ENCODE data around the gene FFAR3. TPM values are rescaled to one million over a fixed set of nuclear protein-coding genes. Genes with fewer than 3 reads are reported as not detected.

The FFAR3 gene
- polyA plus RNA-seq, 1 donor (not counting 4 experiments of a cell fraction or from before 2014, with no cell fraction given): not detected

GRCh38 chr19:35351411-35352176 is 6.7 kb upstream of the FFAR3 start:
- H3K9me1 ChIP-seq (ENCODE audit: control insufficient read depth, extremely low read depth, insufficient read depth, low read length): no peaks in the 10 kb centered on the region
- peaks cover 15% of the 10 kb centered on the region for H3K27me3 ChIP-seq (ENCODE audit: control insufficient read depth, extremely low read depth, insufficient read depth, low read length)
- H3K79me2 ChIP-seq (ENCODE audit: control insufficient read depth, insufficient read depth, low read length): no peaks in the 10 kb centered on the region
- no peak overlapping the region for H2AFZ ChIP-seq (ENCODE audit: control insufficient read depth, low read length)
- TF ChIP-seq CTCF (optimal IDR thresholded peaks at IDR 0.05 in 1 of 3, IDR thresholded peaks at IDR 0.05 in 1 of 3, conservative IDR thresholded peaks at IDR 0.05 in 1 of 3; ENCODE audit: extremely low read depth in 1 of 3, insufficient read depth in 2 of 3, low read length in 3 of 3) (no peak), EZH2 (IDR thresholded peaks at IDR 0.05; ENCODE audit: low read length) (no peak)
- H3K9ac ChIP-seq (ENCODE audit: control insufficient read depth, extremely low read depth, insufficient read depth, low read length): no peak overlapping the region
- H3K36me3 ChIP-seq (ENCODE audit: control insufficient read depth in 2 of 2, extremely low read depth in 1 of 2, insufficient read depth in 2 of 2, low read length in 2 of 2): no peaks in the 10 kb centered on the region
- no peaks in the 10 kb centered on the region for H4K20me1 ChIP-seq (ENCODE audit: control insufficient read depth, extremely low read depth, insufficient read depth, low read length)
- no peak overlapping the region for H3K4me2 ChIP-seq (ENCODE audit: control insufficient read depth, extremely low read depth, insufficient read depth, low read depth, low read length)
- H3K9me3 ChIP-seq (ENCODE audit: control insufficient read depth, low read depth, low read length): no peaks in the 10 kb centered on the region
- DNase-seq (ENCODE audit: low read depth, low spot score) (no peak), FAIRE-seq (no peak)
- H3K4me1 ChIP-seq (ENCODE audit: control insufficient read depth, extremely low read depth, insufficient read depth, low read length): no peaks in the 10 kb centered on the region
- H3K4me3 ChIP-seq (ENCODE audit: control insufficient read depth in 2 of 3, extremely low read depth in 1 of 3, insufficient read depth in 2 of 3, low read depth in 1 of 3, low read length in 3 of 3): no peak overlapping the region
- dilution Hi-C loops (cut with MboI; ENCODE audit: extremely low pct_ligation_motif_present, low sequenced_read_pairs): loop anchor here (5.0 kb wide), 1 partner anchor 81 kb away; no protein-coding TSS in a partner anchor
- no peak overlapping the region for H3K27ac ChIP-seq (ENCODE audit: control insufficient read depth, insufficient read depth, low read length)

GRCh38 chr19:35352177-35352447 is 6.1 kb upstream of the FFAR3 start:
- Histone ChIP-seq H3K27ac (ENCODE audit: control insufficient read depth, insufficient read depth, low read length) (no peak overlapping the region), H3K9me3 (ENCODE audit: control insufficient read depth, low read depth, low read length) (no peaks in the 10 kb centered on the region)
- FAIRE-seq: no peak

More at GRCh38 chr19:35352177-35352447, 6.1 kb upstream of the FFAR3 start:
- Histone ChIP-seq H3K4me1 (ENCODE audit: control insufficient read depth, extremely low read depth, insufficient read depth, low read length) (no peaks in the 10 kb centered on the region), H3K79me2 (ENCODE audit: control insufficient read depth, insufficient read depth, low read length) (no peaks in the 10 kb centered on the region), H3K4me2 (ENCODE audit: control insufficient read depth, extremely low read depth, insufficient read depth, low read depth, low read length) (no peak overlapping the region), H3K9me1 (ENCODE audit: control insufficient read depth, extremely low read depth, insufficient read depth, low read length) (no peaks in the 10 kb centered on the region), H2AFZ (ENCODE audit: control insufficient read depth, low read length) (no peak overlapping the region), H3K36me3 (ENCODE audit: control insufficient read depth in 2 of 2, extremely low read depth in 1 of 2, insufficient read depth in 2 of 2, low read length in 2 of 2) (no peaks in the 10 kb centered on the region), H3K4me3 (ENCODE audit: control insufficient read depth in 2 of 3, extremely low read depth in 1 of 3, insufficient read depth in 2 of 3, low read depth in 1 of 3, low read length in 3 of 3) (no peak overlapping the region), H3K9ac (ENCODE audit: control insufficient read depth, extremely low read depth, insufficient read depth, low read length) (no peak overlapping the region), H3K27me3 (ENCODE audit: control insufficient read depth, extremely low read depth, insufficient read depth, low read length) (peaks cover 10% of the 10 kb centered on the region), H4K20me1 (ENCODE audit: control insufficient read depth, extremely low read depth, insufficient read depth, low read length) (no peaks in the 10 kb centered on the region)
- dilution Hi-C loops (cut with MboI; ENCODE audit: extremely low pct_ligation_motif_present, low sequenced_read_pairs): loop anchor here (5.0 kb wide), 1 partner anchor 80 kb away; no protein-coding TSS in a partner anchor
- TF ChIP-seq EZH2 (IDR thresholded peaks at IDR 0.05; ENCODE audit: low read length) (no peak), CTCF (optimal IDR thresholded peaks at IDR 0.05 in 1 of 3, IDR thresholded peaks at IDR 0.05 in 1 of 3, conservative IDR thresholded peaks at IDR 0.05 in 1 of 3; ENCODE audit: extremely low read depth in 1 of 3, insufficient read depth in 2 of 3, low read length in 3 of 3) (no peak)
- DNase-seq (ENCODE audit: low read depth, low spot score): no peak
